CD4-positive, alpha-beta T cell treated with Interleukin-17A for 1 hour (primary cell): ENCODE data around the gene MPHOSPH6.
"Not testable (repeated sequence)": the region's sequence is repeated elsewhere in the genome, so short reads cannot be mapped to it uniquely, and the experiment has no call there.

Experiments used
- DNase-seq: peaks from one replicate; pipeline ENCODE4 v3.0.0-alpha.2; 2020

Gene MPHOSPH6, protein sequence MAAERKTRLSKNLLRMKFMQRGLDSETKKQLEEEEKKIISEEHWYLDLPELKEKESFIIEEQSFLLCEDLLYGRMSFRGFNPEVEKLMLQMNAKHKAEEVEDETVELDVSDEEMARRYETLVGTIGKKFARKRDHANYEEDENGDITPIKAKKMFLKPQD

DNA sequence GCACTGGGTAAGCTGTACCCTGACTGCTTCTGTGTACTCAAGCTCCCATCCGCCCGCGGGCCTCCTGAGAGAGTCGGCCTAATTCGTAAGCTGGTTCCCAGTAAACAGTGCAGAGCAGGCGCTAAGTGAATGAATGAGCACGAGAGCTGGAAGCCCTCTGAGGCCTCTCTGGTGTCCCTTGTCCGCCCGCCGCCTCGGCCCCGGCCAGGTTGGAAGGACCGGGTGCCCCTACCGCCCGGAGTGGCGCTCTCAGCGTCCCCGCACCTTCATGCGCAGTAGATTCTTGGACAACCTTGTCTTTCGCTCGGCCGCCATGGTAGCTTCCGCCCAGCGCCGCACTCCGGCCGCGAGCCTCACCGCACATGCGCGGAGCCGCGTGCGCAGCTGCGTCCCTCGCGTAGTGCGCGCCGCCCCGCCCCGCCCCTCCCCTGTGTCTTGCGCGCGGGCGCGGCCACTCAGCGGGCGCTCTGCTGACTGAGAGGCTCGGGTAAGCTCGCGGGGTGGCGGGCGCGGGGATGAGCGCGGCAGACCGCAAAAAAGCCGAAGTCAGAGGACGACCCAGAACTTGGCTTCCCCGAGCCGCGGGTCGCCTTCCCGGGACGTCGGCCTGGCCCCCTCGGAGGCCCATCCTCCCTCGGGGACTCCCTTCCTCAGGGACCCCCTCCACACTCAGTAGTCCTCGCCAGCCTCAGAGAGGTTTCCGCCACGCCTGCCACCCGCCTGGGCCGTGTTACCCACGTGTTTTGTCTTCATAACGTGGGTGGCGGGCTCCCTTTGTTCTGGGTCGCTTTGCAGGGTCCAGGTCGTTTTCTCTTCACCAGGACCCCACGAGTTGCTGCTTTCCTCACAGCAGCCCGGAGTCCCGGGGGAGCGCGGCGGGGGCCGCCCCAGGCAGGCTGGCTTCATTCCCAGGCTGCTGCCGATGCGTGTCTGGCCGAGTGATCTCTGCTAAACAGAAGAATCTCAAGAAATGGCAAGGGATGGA lies at the start of gene MPHOSPH6:
TSS of gene MPHOSPH6 (minus strand) at position 364 of the 985 bp plus-strand sequence. CDS start at position 315, 49 bp downstream.
- peak; percentile 89 for DNase-seq

DNA sequence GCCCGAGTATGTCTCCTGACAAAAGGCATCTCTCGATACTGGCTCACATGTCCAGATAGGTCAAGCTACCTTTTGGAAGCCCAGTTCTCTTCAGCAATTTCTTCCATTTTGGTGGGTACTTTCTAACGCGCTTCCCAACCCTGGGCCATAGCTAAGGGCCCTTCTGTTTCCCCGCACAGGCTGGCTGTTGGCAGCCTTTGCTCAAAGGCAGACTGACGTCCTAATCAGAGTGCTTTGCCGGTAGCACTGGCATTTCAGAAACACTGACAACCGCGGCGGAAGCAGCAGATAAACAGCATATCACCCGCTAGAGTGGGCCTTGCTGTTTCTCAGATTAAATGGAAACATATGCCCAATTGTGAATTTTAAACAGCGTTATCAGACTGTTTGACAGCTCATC lies 49.3 kb upstream of the MPHOSPH6 start:
- no peak for DNase-seq

DNA sequence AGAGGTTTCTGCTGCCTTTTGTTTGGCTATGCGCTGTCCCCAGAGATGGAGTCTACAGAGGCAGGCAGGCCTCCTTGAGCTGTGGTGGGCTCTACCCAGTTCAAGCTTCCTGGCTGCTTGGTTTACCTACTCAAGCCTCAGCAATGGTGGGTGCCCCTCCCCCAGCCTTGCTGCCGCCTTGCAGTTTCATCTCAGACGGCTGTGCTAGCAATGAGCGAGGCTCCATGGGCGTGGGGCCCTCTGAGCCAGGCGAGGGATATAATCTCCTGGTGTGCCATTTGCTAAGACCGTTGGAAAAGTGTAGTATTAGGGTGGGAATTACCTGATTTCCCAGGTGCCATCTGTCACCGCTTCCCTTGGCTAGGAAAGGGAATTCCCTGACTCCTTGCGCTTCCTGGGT lies 39.3 kb upstream of the MPHOSPH6 start:
- DNase-seq, result not testable (repeated sequence)

DNA sequence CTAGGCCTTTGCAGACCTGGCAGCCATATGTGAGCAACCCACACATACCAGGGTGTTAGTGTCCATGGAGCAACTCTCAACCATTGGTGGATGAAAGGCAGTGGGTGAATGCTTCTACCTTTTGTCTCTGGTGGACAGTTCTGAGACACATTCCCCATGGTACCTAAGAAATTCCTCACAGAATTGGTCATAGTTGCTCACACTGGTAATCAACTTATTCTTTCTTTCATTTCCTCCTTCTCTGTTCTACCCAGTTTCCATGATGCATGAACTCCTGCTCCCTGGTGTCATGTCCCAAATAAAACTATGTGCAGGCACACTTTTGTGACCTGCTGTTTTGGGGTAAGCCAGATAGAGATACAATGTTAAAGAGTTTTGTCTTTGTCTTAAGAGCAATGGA lies 33.2 kb upstream of the MPHOSPH6 start:
- no peak for DNase-seq

DNA sequence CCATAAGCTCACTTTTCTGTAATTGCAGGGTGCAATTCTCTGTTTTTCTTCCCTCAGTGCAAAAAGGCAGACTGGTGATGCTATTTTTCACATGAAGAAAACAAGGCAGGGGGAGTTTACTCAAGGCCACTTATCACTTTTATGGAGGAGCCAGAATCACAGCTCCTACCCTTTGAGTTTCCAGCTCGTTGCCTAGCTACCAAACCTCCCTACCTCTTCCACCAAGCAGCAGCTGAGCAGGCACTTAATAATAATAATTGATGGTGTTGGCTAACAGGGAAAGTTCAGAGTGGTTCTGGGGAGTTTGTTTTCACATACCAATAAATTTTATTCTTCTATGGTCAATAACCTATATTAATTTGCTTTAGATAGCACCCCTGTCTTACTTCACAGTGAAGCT lies 31.9 kb upstream of the MPHOSPH6 start:
- DNase-seq, result no peak

DNA sequence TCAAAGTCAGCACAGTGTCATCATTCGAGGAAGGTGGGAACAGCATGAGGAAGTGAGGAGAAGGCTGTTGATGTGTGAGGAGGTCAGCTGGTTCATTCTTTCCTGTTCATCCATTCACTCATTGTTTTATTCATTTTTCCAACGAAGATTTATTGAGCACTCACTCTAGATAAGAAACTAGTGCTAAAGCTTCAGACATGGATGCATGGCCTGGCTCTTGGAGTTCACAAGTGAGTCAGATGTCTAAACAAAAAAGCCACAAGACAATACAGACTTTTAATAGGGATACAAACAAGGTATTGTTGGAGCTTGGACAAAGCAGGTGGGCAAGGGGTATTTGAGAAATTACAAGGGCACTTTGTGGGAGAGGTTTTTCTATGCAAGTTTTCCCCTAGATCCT lies 31.3 kb upstream of the MPHOSPH6 start:
- DNase-seq, result no peak

DNA sequence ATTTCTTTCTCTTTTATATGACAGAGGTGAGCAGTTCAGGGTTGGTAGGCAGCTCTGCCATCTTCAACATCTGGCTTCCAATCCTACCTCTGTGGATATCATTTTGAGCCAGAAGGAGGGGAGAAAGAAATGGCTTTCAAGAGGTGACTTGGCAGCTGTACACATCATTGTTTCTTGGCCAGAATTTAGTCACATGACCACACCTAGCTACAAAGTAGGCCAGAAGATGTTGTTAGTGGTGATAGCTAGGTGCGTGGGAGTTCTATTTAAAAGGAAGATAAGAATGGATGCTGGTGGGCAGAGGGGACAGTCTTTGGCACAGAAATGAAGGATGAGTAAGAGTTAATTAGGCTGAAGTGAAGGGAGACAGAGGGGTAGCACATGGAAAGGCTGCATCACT lies 29.2 kb upstream of the MPHOSPH6 start:
- no peak for DNase-seq

DNA sequence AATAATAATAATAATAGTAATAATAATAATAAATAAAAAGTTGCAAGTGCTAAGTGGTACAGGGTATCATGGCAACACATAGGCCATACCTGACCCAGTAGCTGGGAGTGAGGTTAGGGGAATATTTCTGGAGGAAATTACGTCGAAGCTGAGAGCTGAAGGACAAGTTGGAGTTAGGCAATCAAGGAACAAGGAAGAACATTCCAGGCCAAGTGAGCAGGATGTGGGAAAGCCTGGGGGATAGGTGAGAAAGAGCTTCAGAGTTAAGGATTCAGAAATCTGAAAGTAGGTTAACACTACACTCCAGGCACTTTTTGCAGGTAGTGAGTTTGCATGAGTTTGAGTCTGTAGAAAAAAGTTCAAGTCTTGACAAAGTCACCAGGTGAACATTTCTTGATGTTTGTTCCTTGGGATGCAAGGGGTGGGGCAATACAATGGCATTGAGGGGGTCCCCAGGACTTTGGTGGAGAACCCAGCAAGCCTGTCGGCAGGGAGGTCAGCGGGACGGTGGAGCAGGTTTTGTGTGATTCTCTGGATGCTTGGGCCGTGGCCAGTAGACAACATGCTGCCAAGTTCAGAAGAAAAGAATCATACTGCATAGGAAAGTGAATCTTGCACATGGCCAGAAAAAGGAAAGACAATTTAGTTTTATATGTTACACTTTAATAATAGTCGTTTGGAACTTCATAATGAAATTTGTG lies 27.7 kb upstream of the MPHOSPH6 start:
- no peak for DNase-seq

DNA sequence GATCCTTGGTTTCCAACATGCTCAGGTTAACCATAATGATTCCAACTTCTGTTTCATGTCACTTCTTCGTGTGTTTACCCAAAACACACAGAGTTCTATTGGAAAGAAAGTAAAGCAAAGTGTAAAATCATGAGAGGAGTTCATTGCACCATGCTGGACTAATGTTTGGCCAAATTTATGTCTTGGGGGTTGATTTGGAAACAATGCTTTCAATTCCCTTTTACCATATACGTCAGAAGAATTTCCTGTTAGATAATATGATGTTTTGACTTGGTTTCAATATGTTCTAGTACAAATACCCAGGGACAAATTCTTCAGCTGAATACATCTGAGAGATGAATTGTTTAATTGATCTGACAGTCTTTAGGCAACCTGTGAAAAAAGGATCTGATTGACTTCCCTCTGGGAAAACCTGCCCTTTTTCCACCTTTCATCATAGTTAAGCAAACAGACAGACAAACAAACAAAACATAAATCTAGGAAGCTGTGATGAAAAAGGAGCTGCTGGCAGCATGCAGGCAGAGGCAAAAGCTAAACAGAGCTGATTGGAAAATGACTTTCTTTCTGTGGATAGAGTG lies 26.0 kb upstream of the MPHOSPH6 start:
- no peak for DNase-seq

DNA sequence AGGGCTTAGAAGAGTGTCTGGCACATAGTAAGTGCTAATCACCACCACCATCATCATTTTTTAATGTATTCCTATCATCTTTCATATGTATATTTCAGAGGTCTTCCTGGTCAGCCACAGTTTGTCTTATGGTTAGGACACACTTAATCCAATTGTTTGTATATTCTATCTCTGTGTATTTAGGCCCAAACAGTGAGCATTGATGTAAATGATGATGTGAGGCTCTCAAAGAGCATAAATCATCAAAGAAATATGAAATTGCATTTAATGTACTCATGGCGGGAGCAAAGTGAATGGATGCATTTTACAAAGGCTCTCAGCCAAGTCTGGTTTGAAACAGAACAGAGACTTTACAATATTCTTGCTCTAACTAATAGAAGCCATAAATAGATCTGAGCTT lies 24.1 kb upstream of the MPHOSPH6 start:
- no peak for DNase-seq

DNA sequence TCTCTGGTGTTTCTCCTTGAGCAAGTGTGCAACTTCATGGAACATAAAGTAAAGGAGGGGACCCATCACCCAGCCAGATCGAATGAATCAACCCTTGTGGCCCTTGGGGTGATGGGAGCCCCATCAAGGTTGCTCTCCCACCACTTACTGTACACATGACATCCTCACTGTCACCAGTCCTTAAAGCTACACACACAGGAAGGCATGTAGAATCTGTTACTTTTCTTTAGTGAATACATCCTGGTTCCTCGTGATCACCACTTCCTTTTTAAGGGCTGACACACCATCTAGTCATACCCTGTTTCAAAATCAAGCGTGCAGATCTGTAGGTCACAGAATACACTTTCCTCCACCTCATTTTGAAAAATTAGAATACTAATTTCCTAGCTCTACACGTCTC lies 22.6 kb upstream of the MPHOSPH6 start:
- DNase-seq, result peak; percentile 33

DNA sequence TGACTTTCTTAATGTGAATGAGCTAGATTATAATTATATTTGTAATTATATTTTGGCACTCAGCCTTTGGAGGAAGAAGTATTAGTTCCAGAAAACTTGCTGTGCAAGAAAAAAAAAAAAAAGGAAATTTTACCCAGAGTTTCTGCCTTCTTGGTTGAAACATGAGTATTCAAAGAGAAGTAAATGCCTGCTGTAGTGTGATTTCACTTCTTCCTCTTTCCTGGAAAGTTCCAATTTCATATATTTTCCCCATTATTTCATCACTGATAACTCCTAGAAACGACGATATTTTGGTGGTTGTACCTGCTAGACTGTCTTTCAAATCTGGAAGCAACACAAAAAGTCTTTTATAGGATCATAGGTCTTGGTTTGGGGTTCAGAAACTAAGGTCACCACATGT lies 20.4 kb upstream of the MPHOSPH6 start:
- DNase-seq, result no peak

DNA sequence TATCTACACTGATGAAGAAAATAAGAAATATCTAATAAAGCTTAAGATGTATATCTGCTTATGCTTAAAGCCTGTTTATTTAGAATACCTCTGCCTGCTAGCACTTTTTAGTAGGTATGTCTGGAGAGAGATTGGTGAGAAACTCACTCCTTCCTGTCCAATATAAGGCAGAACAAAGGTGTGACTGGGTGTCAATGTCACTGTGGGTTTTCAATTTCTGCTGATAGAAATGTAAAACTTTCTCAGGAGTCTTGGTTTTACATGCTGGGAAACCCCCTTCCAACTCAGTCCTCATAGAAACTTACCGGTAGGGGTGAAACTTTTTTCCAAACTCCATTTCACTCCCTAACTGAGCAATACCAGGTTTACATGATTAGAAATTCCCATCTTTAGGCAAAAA lies 17.8 kb upstream of the MPHOSPH6 start:
- DNase-seq, result no peak

DNA sequence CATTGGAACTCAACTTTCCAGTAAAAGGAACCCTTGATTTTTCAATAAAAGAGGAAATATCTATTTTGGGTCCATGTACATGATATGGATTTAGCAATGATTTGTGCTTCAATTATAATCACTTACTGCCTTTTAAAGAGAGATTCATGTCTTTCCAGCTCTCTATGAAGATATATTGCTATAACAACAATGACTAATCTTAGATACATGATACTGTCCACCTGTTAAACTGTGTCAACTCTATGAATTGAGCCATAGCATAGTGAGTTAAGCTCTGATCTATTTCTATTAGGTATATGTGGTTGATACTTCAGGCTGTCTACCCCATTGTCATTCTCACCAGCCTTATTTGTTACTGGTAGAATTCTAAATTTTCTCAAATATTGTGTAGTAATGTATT lies 15.0 kb upstream of the MPHOSPH6 start:
- no peak for DNase-seq

DNA sequence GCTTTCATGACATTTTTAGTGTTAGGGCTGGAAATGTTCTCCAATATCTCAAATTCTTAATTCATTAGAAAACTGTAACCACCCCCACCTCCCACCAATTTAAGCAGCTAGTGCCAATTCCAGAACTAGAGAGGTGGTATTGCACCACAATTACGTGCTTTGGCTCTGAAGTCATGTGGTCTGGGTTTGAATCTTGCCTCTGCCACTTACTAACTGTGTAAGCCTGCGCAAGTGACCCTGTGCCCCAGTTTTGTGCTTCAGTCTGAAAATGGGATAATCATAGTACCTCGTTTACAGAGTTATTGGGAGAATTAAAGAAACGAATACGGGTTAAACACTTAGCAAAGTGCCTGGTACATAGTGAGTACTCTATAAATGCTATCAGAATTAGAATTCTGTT lies 14.2 kb upstream of the MPHOSPH6 start:
- DNase-seq, result no peak

DNA sequence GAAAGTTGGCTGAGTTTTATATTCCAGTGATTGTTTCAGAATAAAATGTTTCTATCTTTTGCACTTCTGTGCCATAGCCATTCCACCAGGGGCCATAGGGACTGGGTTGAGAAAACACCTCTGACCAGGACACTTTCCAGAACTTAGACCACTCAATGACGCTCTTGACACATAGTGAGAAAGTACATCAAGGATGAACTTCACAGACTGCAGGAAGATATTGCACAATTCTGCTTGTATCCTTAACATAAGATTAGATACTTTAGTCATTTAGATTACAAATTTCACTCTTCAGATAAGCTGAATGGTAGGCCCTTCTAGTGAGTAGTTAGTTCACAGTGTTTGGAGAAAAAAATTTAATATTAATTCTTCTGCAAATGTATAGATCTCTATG lies 13.0 kb upstream of the MPHOSPH6 start:
- DNase-seq, result no peak

DNA sequence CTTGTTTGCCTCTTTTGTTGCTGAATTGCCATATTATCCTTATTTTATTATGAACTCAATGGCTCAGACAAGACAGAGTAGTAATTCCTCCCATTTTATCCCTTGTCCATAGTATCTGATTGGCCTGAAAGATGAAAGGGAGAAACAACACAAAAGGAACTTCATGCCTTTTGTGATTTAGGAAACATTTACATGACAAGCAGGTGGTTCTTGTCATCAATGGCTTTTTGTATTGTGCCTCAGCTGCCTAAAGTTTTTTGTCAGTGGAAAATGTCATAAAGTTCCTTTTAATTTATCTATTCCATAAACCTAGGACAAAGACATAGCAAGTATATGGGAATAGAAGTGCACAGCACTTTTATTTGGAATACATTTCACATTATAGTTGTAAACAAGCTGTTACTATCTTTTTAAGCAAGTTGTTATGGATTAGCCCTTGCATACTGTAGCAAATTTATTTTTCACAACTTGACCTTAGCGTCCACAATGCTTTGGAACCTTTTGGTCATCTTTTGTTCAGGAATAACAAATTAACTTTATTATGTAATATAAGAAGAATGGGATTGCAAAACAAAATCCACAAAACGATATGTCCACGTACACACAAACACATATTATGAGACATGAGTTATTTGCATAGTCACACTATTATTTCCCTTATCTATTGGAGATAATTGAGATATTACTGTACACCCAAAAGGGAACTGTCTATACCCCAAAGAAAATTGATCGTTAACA lies 12.4 kb upstream of the MPHOSPH6 start:
- no peak for DNase-seq

DNA sequence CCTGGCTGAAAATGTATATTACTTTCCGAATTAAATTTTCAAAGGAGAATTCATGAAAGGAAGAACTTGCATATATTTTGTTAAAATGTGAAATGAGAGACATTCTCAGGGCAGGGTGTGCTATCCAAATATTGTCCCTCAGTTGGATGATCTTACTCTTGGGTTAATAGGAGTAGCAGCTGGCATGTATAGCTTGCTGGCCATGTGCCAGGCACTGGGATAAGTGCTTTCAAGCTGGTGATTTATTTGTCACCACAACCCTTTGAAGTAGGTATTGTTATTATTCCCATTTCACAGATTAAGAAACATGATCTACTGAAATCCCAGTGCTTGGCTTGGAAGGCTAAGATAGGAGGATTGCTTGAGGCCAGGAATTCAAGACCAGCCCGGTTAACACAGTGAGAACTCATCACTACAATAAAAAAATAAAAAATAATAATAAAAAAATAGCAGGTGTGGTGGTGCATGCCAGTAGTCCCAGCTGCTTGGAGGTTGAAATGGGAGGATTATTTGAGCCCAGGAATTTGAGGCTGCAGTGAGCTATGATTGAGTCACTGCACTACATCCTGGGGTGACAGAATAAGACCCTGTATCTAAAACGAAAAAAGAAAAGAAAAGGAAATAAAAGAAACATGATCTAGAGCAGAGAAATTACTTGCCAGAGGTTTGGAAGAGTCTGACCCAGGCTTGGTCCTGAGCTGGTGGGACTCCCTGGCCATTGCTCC lies 11.6 kb upstream of the MPHOSPH6 start:
- DNase-seq, result no peak

DNA sequence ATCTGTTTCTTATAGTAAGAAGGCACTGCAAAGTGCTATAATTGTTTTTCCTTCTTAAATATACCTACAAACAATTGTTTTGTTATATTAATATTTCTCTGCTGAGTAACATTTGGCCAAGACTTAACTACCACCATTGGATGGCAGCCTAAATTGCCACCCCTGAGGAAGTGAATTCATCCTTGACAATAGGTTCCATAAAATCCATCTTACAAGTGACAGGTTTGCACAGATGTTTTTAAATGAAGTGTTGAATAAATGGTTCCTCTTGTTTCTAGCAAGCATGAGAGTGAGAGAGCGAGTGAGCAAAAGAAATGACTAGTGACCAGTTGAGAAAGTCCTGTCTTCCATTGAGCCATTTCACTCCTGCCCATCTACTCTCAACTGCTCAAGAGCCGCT lies 8.3 kb upstream of the MPHOSPH6 start:
- no peak for DNase-seq

DNA sequence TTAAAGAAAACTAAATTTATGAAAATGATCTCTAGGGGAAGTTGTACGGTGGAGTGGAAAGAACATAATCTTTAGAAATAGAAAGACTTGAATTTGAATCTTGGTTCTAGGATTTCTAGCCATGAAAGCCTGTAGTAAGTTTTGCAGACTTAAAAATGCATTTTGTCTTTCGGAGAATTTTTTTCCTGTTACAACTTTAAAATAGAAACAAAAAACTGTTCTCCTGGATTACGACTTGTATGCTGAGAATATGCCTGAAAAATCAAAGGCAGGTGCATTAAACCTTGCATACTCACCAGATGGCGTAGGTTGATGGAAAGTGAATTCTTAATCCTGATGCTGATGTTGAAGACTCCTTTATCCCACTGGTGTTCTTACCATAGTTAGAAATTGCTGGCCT lies 7.5 kb upstream of the MPHOSPH6 start:
- DNase-seq, result no peak

DNA sequence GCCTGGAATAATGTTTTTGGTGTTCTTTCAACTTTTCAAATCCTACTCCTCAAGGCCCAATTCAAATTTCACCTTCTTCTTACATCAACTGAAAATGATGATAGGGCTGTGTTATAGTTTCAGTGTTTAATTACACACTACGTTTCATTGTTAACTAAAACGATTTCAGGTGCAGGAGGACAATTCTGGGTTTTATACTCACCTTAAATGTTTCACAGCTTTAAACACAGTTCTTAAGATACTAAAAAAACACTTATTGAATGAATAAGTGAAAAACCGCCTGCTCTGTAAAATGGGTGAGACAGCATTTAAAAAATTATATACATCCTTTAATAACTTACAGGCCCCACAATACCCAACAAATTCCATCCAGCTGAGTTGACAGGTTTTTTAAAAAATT lies 6.2 kb upstream of the MPHOSPH6 start:
- no peak for DNase-seq

DNA sequence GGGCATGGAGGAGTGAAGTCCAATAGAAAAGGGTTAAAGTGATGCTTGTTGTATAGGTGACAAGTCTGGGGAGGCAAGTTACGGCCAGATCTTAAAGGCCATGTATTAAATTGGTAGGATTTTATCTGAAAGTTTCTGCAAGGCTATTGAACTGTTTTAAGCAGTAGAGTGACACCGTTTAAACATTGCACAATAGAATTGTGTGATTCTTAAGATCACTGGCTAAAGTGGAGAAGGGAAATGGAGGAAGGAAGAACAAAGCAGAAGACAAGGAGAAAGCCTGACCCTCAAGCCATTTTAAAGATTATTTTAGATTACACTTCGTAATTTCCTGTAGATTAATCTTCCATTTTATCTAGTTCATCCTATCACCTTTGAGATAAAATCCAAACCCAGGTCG lies 5.6 kb upstream of the MPHOSPH6 start:
- no peak for DNase-seq
